Keratinocyte (primary cell): Measurements from ENCODE around the gene UAP1. TPM values are rescaled to one million over a fixed set of nuclear protein-coding genes. Genes with fewer than 3 reads are reported as not detected.
A peak's percentile ranks its signal among the peaks of the same experiment; 100 is the strongest.

Source experiments
- DNase-seq: peaks from one replicate; pipeline ENCODE4 v3.0.0-alpha.2; 2011; ENCODE audit warnings: low read depth, missing footprints, low spot score
- FAIRE-seq: peaks from 2 replicates; lab custom pipeline; 2011; peaks lifted over from hg19 to GRCh38; lab: Jason Lieb, UNC
- H2AFZ ChIP-seq: 2 replicates; pipeline ENCODE4 v1.6.0; 2012; ENCODE audit warnings: low read length, control low read depth, inconsistent platforms; ENCODE audit not compliant: control insufficient read depth
- H3K27ac ChIP-seq: 2 replicates; pipeline ENCODE4 v1.5.1; 2011; ENCODE audit warnings: low read length; ENCODE audit not compliant: control insufficient read depth, insufficient read depth
- H3K27me3 ChIP-seq: 3 replicates; pipeline ENCODE4 v1.6.0; 2011; ENCODE audit warnings: low read length; ENCODE audit not compliant: control insufficient read depth, insufficient read depth; ENCODE audit errors: extremely low read depth
- H3K36me3 ChIP-seq, 2 experiments: 2 replicates in 1 of 2; 3 replicates in 1 of 2; pipeline ENCODE4 v1.5.1; 2011; ENCODE audit warnings: low read length in 2 of 2, mild to moderate bottlenecking in 1 of 2; ENCODE audit not compliant: control insufficient read depth in 2 of 2, insufficient read depth in 2 of 2; ENCODE audit errors: extremely low read depth in 1 of 2
- H3K4me1 ChIP-seq: 3 replicates; pipeline ENCODE4 v1.5.1; 2011; ENCODE audit warnings: low read length; ENCODE audit not compliant: control insufficient read depth, insufficient read depth; ENCODE audit errors: extremely low read depth
- H3K4me2 ChIP-seq: 3 replicates; pipeline ENCODE4 v1.6.0; 2011; ENCODE audit warnings: low read depth, low read length; ENCODE audit not compliant: control insufficient read depth, insufficient read depth; ENCODE audit errors: extremely low read depth
- H3K4me3 ChIP-seq, 3 experiments: fragments of 200-600 bp in 1 of 3; sonication (generic) in 1 of 3; 2 replicates in 2 of 3; 3 replicates in 1 of 3; pipeline ENCODE4 v1.5.1; 2011 to 2016; ENCODE audit warnings: low read length in 3 of 3, mild to moderate bottlenecking in 3 of 3, control low read depth in 2 of 3, inconsistent platforms in 1 of 3, low read depth in 1 of 3, mixed read lengths in 1 of 3, mixed run types in 1 of 3, moderate library complexity in 1 of 3; ENCODE audit not compliant: control insufficient read depth in 2 of 3, insufficient read depth in 2 of 3; ENCODE audit errors: extremely low read depth in 1 of 3
- H3K79me2 ChIP-seq: 2 replicates; pipeline ENCODE4 v1.6.0; 2012; ENCODE audit warnings: low read length; ENCODE audit not compliant: control insufficient read depth, insufficient read depth
- H3K9ac ChIP-seq: 3 replicates; pipeline ENCODE4 v1.6.0; 2011; ENCODE audit warnings: low read length; ENCODE audit not compliant: control insufficient read depth, insufficient read depth; ENCODE audit errors: extremely low read depth
- H3K9me1 ChIP-seq: 3 replicates; pipeline ENCODE4 v1.6.0; 2011; ENCODE audit warnings: low read length; ENCODE audit not compliant: control insufficient read depth, insufficient read depth; ENCODE audit errors: extremely low read depth
- H3K9me3 ChIP-seq: 2 replicates; pipeline ENCODE4 v1.5.1; 2012; ENCODE audit warnings: low read depth, low read length; ENCODE audit not compliant: control insufficient read depth
- H4K20me1 ChIP-seq: 3 replicates; pipeline ENCODE4 v1.6.0; 2011; ENCODE audit warnings: low read length; ENCODE audit not compliant: control insufficient read depth, insufficient read depth; ENCODE audit errors: extremely low read depth
- CTCF ChIP-seq, 3 experiments: IDR thresholded peaks in 1 of 3; conservative IDR thresholded peaks in 1 of 3; optimal IDR thresholded peaks in 1 of 3; 2 replicates in 2 of 3; 3 replicates in 1 of 3; pipeline versions ENCODE3 to v1.5.1; 2011; ENCODE audit warnings: low read length in 3 of 3, mild to moderate bottlenecking in 3 of 3, moderate library complexity in 2 of 3, control low read depth in 1 of 3, inconsistent platforms in 1 of 3; ENCODE audit not compliant: insufficient read depth in 2 of 3; ENCODE audit errors: extremely low read depth in 1 of 3
- EZH2 ChIP-seq: IDR thresholded peaks from one replicate; pipeline ENCODE4 v1.6.1; 2012; ENCODE audit warnings: inconsistent platforms, mild to moderate bottlenecking, low read length, moderate library complexity
- dilution Hi-C: fragments of 300-500 bp; cut with MboI; formaldehyde crosslinking; loops from one replicate; pipeline ENCODE4 v1.7.0; 2020; ENCODE audit warnings: low sequenced_read_pairs; ENCODE audit not compliant: extremely low pct_ligation_motif_present
- polyA plus RNA-seq, 5 experiments: library from polyadenylated mRNA; depleted of rRNA in 3 of 5; stranded (reverse) in 3 of 5; stranded (forward) in 1 of 5; unstranded in 1 of 5; fragments of >200 nt; gene quantifications; 1 replicate in 1 of 5; 2 replicates in 3 of 5; 3 replicates in 1 of 5; pipeline versions ENCODE4 v1.2.1 to v1.2.3, GENCODE V29; 2011 to 2012; ENCODE audit warnings: missing spikeins in 2 of 5, low read depth in 1 of 5, low replicate concordance in 1 of 5

The UAP1 gene
- polyA plus RNA-seq, 1 donor (not counting 4 experiments of a cell fraction or from before 2014, with no cell fraction given) = 150 TPM

- no peak for DNase-seq
- no peaks in the 10 kb centered on the region for H3K27me3 ChIP-seq
- H3K9me1 ChIP-seq = no peaks in the 10 kb centered on the region
- H3K4me2 ChIP-seq = no peak overlapping the region
- FAIRE-seq = no peak
- H2AFZ ChIP-seq = no peak overlapping the region
- peaks cover 35% of the 10 kb centered on the region for H3K4me1 ChIP-seq
- no peaks in the 10 kb centered on the region for H3K79me2 ChIP-seq
- H3K9me3 ChIP-seq = no peaks in the 10 kb centered on the region
- no peaks in the 10 kb centered on the region for H3K36me3 ChIP-seq
- no peak overlapping the region for H3K4me3 ChIP-seq
- no peak overlapping the region for H3K9ac ChIP-seq
- H4K20me1 ChIP-seq = no peaks in the 10 kb centered on the region
- dilution Hi-C loops = no loop called here
- H3K27ac ChIP-seq = no peak overlapping the region
- TF ChIP-seq CTCF (optimal IDR thresholded peaks at IDR 0.05 in 1 of 3, IDR thresholded peaks at IDR 0.05 in 1 of 3, conservative IDR thresholded peaks at IDR 0.05 in 1 of 3; ENCODE audit: extremely low read depth in 1 of 3, insufficient read depth in 2 of 3, low read length in 3 of 3) (no peak), EZH2 (no peak)
Observed at GRCh38 chr1:162535501-162535900, 26.0 kb upstream of the UAP1 start.

- FAIRE-seq (no peak), DNase-seq (no peak)
- H3K27ac ChIP-seq = peak overlapping the region; percentile 52
- H3K4me1 ChIP-seq = peaks cover 40% of the 10 kb centered on the region
- no peak overlapping the region for H3K9ac ChIP-seq
- H3K9me3 ChIP-seq = no peaks in the 10 kb centered on the region
- no peaks in the 10 kb centered on the region for H3K79me2 ChIP-seq
- no peaks in the 10 kb centered on the region for H3K27me3 ChIP-seq
- H2AFZ ChIP-seq = peak overlapping the region; percentile 70
- no peaks in the 10 kb centered on the region for H3K9me1 ChIP-seq
- H3K4me2 ChIP-seq = no peak overlapping the region
- TF ChIP-seq CTCF (optimal IDR thresholded peaks at IDR 0.05 in 1 of 3, IDR thresholded peaks at IDR 0.05 in 1 of 3, conservative IDR thresholded peaks at IDR 0.05 in 1 of 3; ENCODE audit: extremely low read depth in 1 of 3, insufficient read depth in 2 of 3, low read length in 3 of 3) = no peak
- TF ChIP-seq EZH2 = no peak
- dilution Hi-C loops = no loop called here
- no peaks in the 10 kb centered on the region for H3K36me3 ChIP-seq
- no peaks in the 10 kb centered on the region for H4K20me1 ChIP-seq
- H3K4me3 ChIP-seq = no peak overlapping the region
Observed at GRCh38 chr1:162536511-162536910, 25.0 kb upstream of the UAP1 start.
